Breast epithelium (tissue), 4 donors: ENCODE data around the gene RAB9A. TPM values are rescaled to one million over a fixed set of nuclear protein-coding genes. Genes with fewer than 3 reads are reported as not detected.
A peak's percentile ranks its signal among the peaks of the same experiment; 100 is the strongest.
"Not testable (repeated sequence)": the region's sequence is repeated elsewhere in the genome, so short reads cannot be mapped to it uniquely, and the experiment has no call there.

Experiments used
- DNase-seq, 2 donors: peaks; one replicate each; pipeline ENCODE4 v3.0.0-alpha.2; 2019; ENCODE audit warnings: low spot score in 2 of 2
- H3K27ac ChIP-seq, 2 donors: fragments of 200-600 bp; sonication (generic) in 1 of 2; one replicate each; pipeline ENCODE4 v1.5.1; 2016 to 2019; ENCODE audit warnings: mild to moderate bottlenecking in 1 of 2
- H3K27me3 ChIP-seq, 2 donors: fragments of 200-600 bp; sonication (generic) in 1 of 2; one replicate each; pipeline versions ENCODE4 v1.5.1 to v1.6.0; 2017 to 2019; ENCODE audit warnings: control low read depth in 1 of 2, mild to moderate bottlenecking in 1 of 2
- H3K36me3 ChIP-seq: fragments of 200-600 bp; one replicate; pipeline ENCODE4 v1.5.1; 2019
- H3K4me1 ChIP-seq, 2 donors: fragments of 200-600 bp; sonication (generic); one replicate each; pipeline ENCODE4 v1.5.1; 2016 to 2019; ENCODE audit warnings: control low read depth in 1 of 2
- H3K4me3 ChIP-seq, 3 donors: fragments of 200-600 bp; sonication (generic); 1 replicate in 2 of 3; 2 replicates in 1 of 3; pipeline ENCODE4 v1.5.1; 2016 to 2019; ENCODE audit warnings: mild to moderate bottlenecking in 3 of 3, moderate library complexity in 2 of 3
- H3K9me3 ChIP-seq, 2 donors: fragments of 200-600 bp; sonication (generic) in 1 of 2; one replicate each; pipeline ENCODE4 v1.5.1; 2016 to 2019; ENCODE audit warnings: control low read depth in 1 of 2
- CTCF ChIP-seq, 3 donors: fragments of 450-650 bp; IDR thresholded peaks; one replicate each; pipeline ENCODE4 v1.5.1; 2016 to 2017; ENCODE audit warnings: antibody characterized with exemption in 3 of 3, mild to moderate bottlenecking in 3 of 3, moderate library complexity in 3 of 3
- POLR2A ChIP-seq: fragments of 450-650 bp; IDR thresholded peaks from one replicate; pipeline ENCODE4 v1.6.1; 2016; ENCODE audit warnings: antibody characterized with exemption, mild to moderate bottlenecking, moderate library complexity
- POLR2AphosphoS5 ChIP-seq, 3 donors: sonication (generic); formaldehyde crosslinking; IDR thresholded peaks; one replicate each; pipeline ENCODE4 v1.6.1; 2017; ENCODE audit warnings: antibody characterized with exemption in 3 of 3
- intact Hi-C: fragments of 100-400 bp; cut with DNase I; formaldehyde crosslinking; loops from one replicate; pipeline ENCODE4 v1.15.1; 2023; ENCODE audit warnings: low total_unique reads
- total RNA-seq, 3 donors: library from RNA; depleted of rRNA; stranded (reverse); fragments of >200 nt; gene quantifications; one replicate each; pipeline ENCODE4 v1.1.0, GENCODE V29; 2016

RAB9A gene
- total RNA-seq, 3 donors from 2014 or later = 41.0 to 63.4 (median 43.2) TPM

GRCh38 chrX:13670197-13670596, 18.7 kb upstream of the RAB9A start:
- no peak for DNase-seq

DNA sequence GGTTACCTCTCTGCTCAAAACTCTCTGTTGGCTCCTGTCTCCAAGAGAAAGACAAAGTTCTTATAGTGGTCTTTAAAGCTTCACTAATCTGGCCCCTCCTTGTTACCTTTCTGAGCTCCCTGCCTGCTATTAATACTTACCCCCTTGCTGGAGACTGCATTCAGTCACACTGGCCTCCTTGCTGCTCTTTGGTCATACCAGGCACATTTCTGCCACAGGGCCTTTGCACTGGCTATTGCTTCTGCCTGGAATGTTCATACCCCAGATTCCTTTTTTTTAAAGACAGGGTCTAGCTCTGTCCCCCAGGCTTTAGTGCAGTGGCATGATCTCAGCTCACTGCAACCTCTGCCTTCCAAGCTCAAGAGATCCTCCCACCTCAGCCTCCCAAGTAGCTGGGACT, 15.9 kb upstream of the RAB9A start:
- TF ChIP-seq POLR2AphosphoS5 (IDR thresholded peaks at IDR 0.05) (no peak), CTCF (IDR thresholded peaks at IDR 0.05) (no peak), POLR2A (no peak)
- no peaks in the 10 kb centered on the region for H3K36me3 ChIP-seq
- no peak overlapping the region for H3K4me3 ChIP-seq
- no peak for DNase-seq
- intact Hi-C loops = no loop called here
- H3K9me3 ChIP-seq = no peaks in the 10 kb centered on the region
- H3K27me3 ChIP-seq = peaks cover 0 to 28% of the 10 kb centered on the region in 2 donors
- H3K27ac ChIP-seq = no peak overlapping the region
- H3K4me1 ChIP-seq = no peaks in the 10 kb centered on the region

More at GRCh38 chrX:13670197-13670596, 18.7 kb upstream of the RAB9A start:
- H3K4me3 ChIP-seq = no peak overlapping the region
- TF ChIP-seq POLR2A = no peak
- no peak for TF ChIP-seq POLR2AphosphoS5 (IDR thresholded peaks at IDR 0.05)
- no peak for TF ChIP-seq CTCF (IDR thresholded peaks at IDR 0.05)
- peaks cover 0 to 24% of the 10 kb centered on the region in 2 donors for H3K27me3 ChIP-seq
- peaks cover 0 to 8% of the 10 kb centered on the region in 2 donors for H3K4me1 ChIP-seq
- no peaks in the 10 kb centered on the region for H3K9me3 ChIP-seq
- H3K36me3 ChIP-seq = no peaks in the 10 kb centered on the region
- intact Hi-C loops = no loop called here
- H3K27ac ChIP-seq = peak overlapping the region in 1 of 2 donors; percentile 81

DNA sequence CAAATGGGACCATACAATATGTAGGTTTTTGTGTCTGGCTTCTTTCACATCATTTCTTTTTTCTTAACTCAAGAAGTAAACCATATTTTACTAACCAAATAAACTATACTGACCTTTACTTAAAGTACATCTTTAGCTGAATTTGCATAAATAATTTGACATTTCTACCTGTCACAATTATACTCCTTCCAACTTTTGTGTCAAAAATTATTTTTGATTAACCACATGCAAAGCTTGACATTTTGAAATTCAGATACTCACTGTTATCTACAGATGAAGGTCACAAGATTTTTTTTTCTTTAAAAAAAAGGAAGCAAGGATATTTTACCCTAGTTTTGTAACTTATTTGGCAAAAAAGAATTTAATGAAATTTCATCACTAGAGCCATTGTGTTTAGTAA, 12.0 kb upstream of the RAB9A start:
- no peak for DNase-seq
- no peaks in the 10 kb centered on the region for H3K4me1 ChIP-seq
- H3K27me3 ChIP-seq = peaks cover 0 to 30% of the 10 kb centered on the region in 2 donors
- no peaks in the 10 kb centered on the region for H3K9me3 ChIP-seq
- H3K27ac ChIP-seq = no peak overlapping the region
- no peak overlapping the region for H3K4me3 ChIP-seq
- no peak for TF ChIP-seq CTCF (IDR thresholded peaks at IDR 0.05)
- TF ChIP-seq POLR2AphosphoS5 (IDR thresholded peaks at IDR 0.05) = no peak
- TF ChIP-seq POLR2A = no peak
- intact Hi-C loops = no loop called here
- no peaks in the 10 kb centered on the region for H3K36me3 ChIP-seq

GRCh38 chrX:13679700-13680099, 9.2 kb upstream of the RAB9A start:
- H3K9me3 ChIP-seq, H3K4me1 ChIP-seq, DNase-seq, H3K4me3 ChIP-seq, intact Hi-C loops, H3K36me3 ChIP-seq, H3K27ac ChIP-seq: not testable (repeated sequence)
- peaks cover 0 to 31% of the 10 kb centered on the region in 2 donors for H3K27me3 ChIP-seq

DNA sequence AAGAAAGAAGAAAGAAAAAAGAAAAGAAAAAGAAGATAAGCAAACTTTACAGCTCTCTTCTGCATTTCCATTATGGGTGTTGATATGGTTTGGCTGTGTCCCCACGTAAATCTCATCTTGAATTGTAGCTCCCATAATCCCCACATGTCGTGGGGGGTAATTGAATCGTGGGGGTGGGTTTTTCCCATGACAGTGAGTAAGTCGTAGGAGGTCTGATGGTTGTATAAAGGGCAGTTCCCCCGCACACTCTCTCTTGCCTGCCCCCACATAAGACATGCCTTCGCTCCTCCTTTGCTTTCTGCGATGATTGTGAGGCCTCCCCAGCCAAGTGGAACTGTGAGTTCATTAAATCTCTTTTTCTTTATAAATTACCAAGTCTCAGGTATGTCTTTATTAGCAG, 7.3 kb upstream of the RAB9A start:
- H3K27me3 ChIP-seq = peaks cover 0 to 31% of the 10 kb centered on the region in 2 donors
- no peak for DNase-seq
- no peak overlapping the region for H3K4me3 ChIP-seq
- no peaks in the 10 kb centered on the region for H3K36me3 ChIP-seq
- no peaks in the 10 kb centered on the region for H3K4me1 ChIP-seq
- no peaks in the 10 kb centered on the region for H3K9me3 ChIP-seq
- TF ChIP-seq CTCF (IDR thresholded peaks at IDR 0.05) (no peak), POLR2A (no peak), POLR2AphosphoS5 (IDR thresholded peaks at IDR 0.05) (no peak)
- H3K27ac ChIP-seq = no peak overlapping the region
- intact Hi-C loops = no loop called here

- Histone ChIP-seq H3K27me3 (peaks cover 0 to 40% of the 10 kb centered on the region in 2 donors), H3K9me3 (no peaks in the 10 kb centered on the region), H3K4me1 (no peaks in the 10 kb centered on the region), H3K36me3 (no peaks in the 10 kb centered on the region), H3K27ac (no peak overlapping the region), H3K4me3 (no peak overlapping the region)
- intact Hi-C loops = no loop called here
- no peak for TF ChIP-seq CTCF (IDR thresholded peaks at IDR 0.05)
- TF ChIP-seq POLR2AphosphoS5 (IDR thresholded peaks at IDR 0.05) = no peak
- no peak for TF ChIP-seq POLR2A
- DNase-seq = no peak
Observed at GRCh38 chrX:13684361-13684760, 4.6 kb upstream of the RAB9A start.
